Measurements from ENCODE around the gene HYDIN. TPM values are rescaled to one million over a fixed set of nuclear protein-coding genes. Genes with fewer than 3 reads are reported as not detected.
"Not testable (repeated sequence)": the region's sequence is repeated elsewhere in the genome, so short reads cannot be mapped to it uniquely, and the experiment has no call there.

Gene HYDIN
- total RNA-seq, 2 donors from 2014 or later: 1.5 to 12.5 TPM

GRCh38 chr16:71070651-71071050, 159.9 kb downstream of the HYDIN start:
- intact Hi-C loops (cut with DNase I): not testable (repeated sequence)

DNA sequence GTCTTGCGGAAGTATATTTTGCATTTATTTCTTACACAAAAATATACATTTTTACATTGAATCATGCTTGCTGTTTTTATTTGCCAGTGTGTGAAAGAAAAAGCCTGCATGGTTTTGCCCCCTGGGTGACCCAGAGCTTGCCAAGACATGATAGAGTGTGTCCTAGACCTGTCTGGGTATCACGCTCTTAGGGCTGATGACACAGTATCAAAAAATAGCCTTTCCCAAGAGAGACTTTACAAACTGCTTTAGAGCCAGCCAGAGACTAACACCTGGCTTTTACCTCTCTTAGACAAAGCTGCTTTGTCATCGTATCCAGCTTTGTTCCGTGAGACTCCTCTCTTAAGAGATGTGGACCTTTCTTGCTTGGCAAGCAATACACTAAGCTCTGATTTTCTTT, 160.7 kb downstream of the HYDIN start:
- H3K9me3 ChIP-seq; H3K27ac ChIP-seq; H3K27me3 ChIP-seq (replicated peaks; ENCODE audit: insufficient read depth); DNase-seq (ENCODE audit: low spot score); H3K36me3 ChIP-seq; H3K4me3 ChIP-seq; intact Hi-C loops (cut with DNase I); H3K4me1 ChIP-seq (replicated peaks): not testable (repeated sequence)
- WGBS: 64% methylated on average over 4 of the region's 4 CpGs

More at GRCh38 chr16:71070651-71071050, 159.9 kb downstream of the HYDIN start:
- not testable (repeated sequence) for H3K4me1 ChIP-seq (replicated peaks); H3K4me3 ChIP-seq; H3K27me3 ChIP-seq (replicated peaks; ENCODE audit: insufficient read depth); H3K36me3 ChIP-seq; H3K27ac ChIP-seq; H3K9me3 ChIP-seq; DNase-seq (ENCODE audit: low spot score)
- WGBS: no CpG with 5 or more reads among the region's 1 CpG

DNA sequence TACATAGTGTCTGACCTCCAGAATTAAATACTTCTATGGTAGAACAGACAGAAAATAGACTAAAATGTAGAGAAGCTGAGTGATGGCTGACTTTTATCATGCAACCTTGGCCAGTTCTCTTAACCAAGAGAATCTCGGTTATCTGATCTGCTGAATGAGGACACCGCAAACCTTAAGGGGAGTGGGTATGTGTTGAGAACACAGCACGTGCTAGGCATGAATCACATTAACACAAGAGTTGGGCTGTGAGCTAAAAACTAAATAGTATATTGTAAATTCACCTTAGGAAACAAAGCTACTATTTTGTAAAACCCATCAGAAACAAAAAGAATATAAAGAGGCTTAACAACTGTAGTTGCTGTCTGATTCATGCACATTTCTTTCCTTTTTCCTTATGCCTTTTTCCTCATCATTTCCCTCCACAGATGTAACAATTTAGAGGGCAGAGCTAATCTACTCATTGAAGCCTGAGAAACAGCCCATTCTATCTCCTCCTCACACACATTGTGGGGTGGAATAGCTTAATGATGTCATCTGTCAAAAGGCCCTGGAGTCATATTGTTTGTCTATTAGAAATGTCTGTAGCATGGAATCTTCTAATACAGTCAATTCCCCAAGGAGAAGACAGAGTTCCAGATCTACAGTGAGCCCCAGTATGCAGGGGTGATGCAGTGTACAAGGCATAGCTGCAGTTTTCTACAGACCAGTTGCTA, 176.5 kb downstream of the HYDIN start:
- DNase-seq (ENCODE audit: low spot score); H3K4me3 ChIP-seq; H3K27me3 ChIP-seq (replicated peaks; ENCODE audit: insufficient read depth); H3K9me3 ChIP-seq; H3K36me3 ChIP-seq; H3K4me1 ChIP-seq (replicated peaks); intact Hi-C loops (cut with DNase I); H3K27ac ChIP-seq: not testable (repeated sequence)
- 62% methylated on average over 3 of the region's 3 CpGs for WGBS

- H3K9me3 ChIP-seq; H3K27ac ChIP-seq; H3K4me3 ChIP-seq; intact Hi-C loops (cut with DNase I); H3K27me3 ChIP-seq (replicated peaks; ENCODE audit: insufficient read depth); H3K36me3 ChIP-seq; DNase-seq (ENCODE audit: low spot score); H3K4me1 ChIP-seq (replicated peaks): not testable (repeated sequence)
- WGBS: 81% methylated on average over 2 of the region's 2 CpGs
Observed at GRCh38 chr16:71050307-71050706, 180.2 kb downstream of the HYDIN start.

- H3K4me3 ChIP-seq; H3K36me3 ChIP-seq; H3K9me3 ChIP-seq; H3K4me1 ChIP-seq (replicated peaks); H3K27me3 ChIP-seq (replicated peaks; ENCODE audit: insufficient read depth); DNase-seq (ENCODE audit: low spot score); H3K27ac ChIP-seq; intact Hi-C loops (cut with DNase I): not testable (repeated sequence)
- 91% methylated on average over 8 of the region's 11 CpGs for WGBS
Observed at GRCh38 chr16:71039368-71040111, 191.0 kb downstream of the HYDIN start.

DNA sequence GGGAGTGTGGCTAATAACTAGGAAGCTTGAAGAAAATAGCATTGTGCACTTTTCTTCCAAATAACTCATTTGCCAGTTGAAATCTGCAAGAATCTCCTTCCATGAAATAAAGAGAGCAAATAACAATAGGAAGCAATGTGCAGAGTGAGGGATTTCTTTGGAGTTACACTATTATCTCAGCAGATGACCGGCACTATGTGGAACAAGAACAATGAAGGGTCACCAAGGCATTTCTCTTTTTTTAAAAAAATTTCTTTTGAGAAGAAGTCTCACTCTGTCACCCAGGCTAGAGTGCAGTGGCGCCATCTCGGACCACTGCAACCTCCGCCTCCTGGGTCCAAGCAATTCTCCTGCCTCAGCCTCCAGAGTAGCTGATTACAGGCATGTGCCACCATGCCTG, 192.1 kb downstream of the HYDIN start:
- H3K27me3 ChIP-seq (replicated peaks; ENCODE audit: insufficient read depth); H3K4me3 ChIP-seq; H3K4me1 ChIP-seq (replicated peaks); H3K36me3 ChIP-seq; intact Hi-C loops (cut with DNase I); H3K27ac ChIP-seq; DNase-seq (ENCODE audit: low spot score); H3K9me3 ChIP-seq: not testable (repeated sequence)
- WGBS: 69% methylated on average over 4 of the region's 4 CpGs

GRCh38 chr16:71037987-71038386, 192.5 kb downstream of the HYDIN start:
- H3K9me3 ChIP-seq; intact Hi-C loops (cut with DNase I); DNase-seq (ENCODE audit: low spot score); H3K4me1 ChIP-seq (replicated peaks); H3K27ac ChIP-seq; H3K36me3 ChIP-seq; H3K27me3 ChIP-seq (replicated peaks; ENCODE audit: insufficient read depth); H3K4me3 ChIP-seq: not testable (repeated sequence)
- 17% methylated on average over 6 of the region's 6 CpGs for WGBS

- DNase-seq (ENCODE audit: low spot score); H3K9me3 ChIP-seq; intact Hi-C loops (cut with DNase I); H3K27ac ChIP-seq; H3K36me3 ChIP-seq; H3K4me3 ChIP-seq; H3K4me1 ChIP-seq (replicated peaks); H3K27me3 ChIP-seq (replicated peaks; ENCODE audit: insufficient read depth): not testable (repeated sequence)
- WGBS: 48% methylated on average over 8 of the region's 8 CpGs
Observed at GRCh38 chr16:71028032-71028727, 202.3 kb downstream of the HYDIN start.

GRCh38 chr16:71027511-71027910, 203.0 kb downstream of the HYDIN start:
- H3K4me3 ChIP-seq; H3K4me1 ChIP-seq (replicated peaks); H3K9me3 ChIP-seq; H3K36me3 ChIP-seq; intact Hi-C loops (cut with DNase I); H3K27me3 ChIP-seq (replicated peaks; ENCODE audit: insufficient read depth); DNase-seq (ENCODE audit: low spot score); H3K27ac ChIP-seq: not testable (repeated sequence)
- no CpG with 5 or more reads among the region's 8 CpGs for WGBS

DNA sequence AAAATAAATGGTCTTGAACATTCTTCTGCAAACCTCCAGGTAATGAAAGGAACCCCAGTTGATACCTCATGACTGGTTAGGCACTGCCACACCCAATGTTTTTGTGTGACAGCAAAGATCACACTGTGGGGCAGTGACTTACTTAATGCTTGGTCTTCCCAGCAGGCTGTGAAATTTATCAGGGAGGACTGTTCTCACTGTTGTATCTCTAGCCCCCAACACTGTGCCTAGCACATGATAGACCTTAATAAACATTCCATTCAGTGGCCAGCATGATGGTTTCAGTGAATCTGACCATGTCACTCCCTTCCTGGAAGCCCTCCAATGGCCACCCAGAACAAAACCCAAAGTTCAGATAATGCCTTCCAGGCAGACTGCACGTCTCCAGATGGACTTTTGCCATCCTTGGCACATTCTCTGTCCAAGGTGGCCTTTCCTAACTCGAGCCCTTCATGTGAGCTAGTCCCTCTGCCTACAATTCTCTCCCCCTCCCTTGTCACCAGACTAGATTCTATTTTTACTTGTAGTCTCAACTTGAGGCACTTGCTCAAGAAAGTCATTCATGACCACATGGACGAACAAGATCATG, 206.6 kb downstream of the HYDIN start:
- WGBS: 56% methylated on average over 3 of the region's 3 CpGs
- H3K9me3 ChIP-seq; H3K27ac ChIP-seq; intact Hi-C loops (cut with DNase I); H3K4me3 ChIP-seq; H3K4me1 ChIP-seq (replicated peaks); H3K36me3 ChIP-seq; H3K27me3 ChIP-seq (replicated peaks; ENCODE audit: insufficient read depth); DNase-seq (ENCODE audit: low spot score): not testable (repeated sequence)

- intact Hi-C loops (cut with DNase I); H3K36me3 ChIP-seq: not testable (repeated sequence)
- 94% methylated on average over 3 of the region's 5 CpGs for WGBS
Observed at GRCh38 chr16:71021961-71022537, 208.5 kb downstream of the HYDIN start.

More at GRCh38 chr16:71021961-71022537, 208.5 kb downstream of the HYDIN start:
- not testable (repeated sequence) for DNase-seq (ENCODE audit: low spot score); H3K27ac ChIP-seq; H3K4me1 ChIP-seq (replicated peaks); H3K4me3 ChIP-seq; H3K27me3 ChIP-seq (replicated peaks; ENCODE audit: insufficient read depth); H3K9me3 ChIP-seq
